Brain microvascular endothelial cell (primary cell): ENCODE data around the gene SRMS.
A peak's percentile ranks its signal among the peaks of the same experiment; 100 is the strongest.

ENCODE experiments used
- DNase-seq: peaks from one replicate; pipeline ENCODE4 v3.0.0-alpha.2; 2020
- H3K27ac ChIP-seq: fragments of 250-450 bp; sonication (Bioruptor Pico); 2 replicates; pipeline ENCODE4 v1.5.1; 2020; ENCODE audit warnings: mild to moderate bottlenecking, moderate library complexity
- H3K27me3 ChIP-seq: fragments of 250-450 bp; sonication (Bioruptor Pico); replicated peaks from 2 replicates; pipeline ENCODE4 v1.5.1; 2020; ENCODE audit warnings: mild to moderate bottlenecking
- H3K36me3 ChIP-seq: fragments of 250-450 bp; sonication (Bioruptor Pico); replicated peaks from 2 replicates; pipeline ENCODE4 v1.5.1; 2020; ENCODE audit warnings: mild to moderate bottlenecking
- H3K4me3 ChIP-seq: 2 replicates; pipeline ENCODE4 v1.5.1; 2011; ENCODE audit warnings: low read depth, mild to moderate bottlenecking, control low read depth, low read length, moderate library complexity
- in situ Hi-C: cut with HindIII; loops from 2 replicates; pipeline ENCODE4 v1.10.0; 2017; ENCODE audit warnings: low sequenced_read_pairs, low pct_ligation_motif_present
- TF ChIP-seq, protein P1 (sequence below): IDR thresholded peaks from 2 replicates; pipeline ENCODE4 v1.5.1; 2011; ENCODE audit warnings: low read depth, mild to moderate bottlenecking, moderate library complexity, low read length, control low read depth, inconsistent platforms; ENCODE audit errors: missing control alignments

SRMS gene

DNA sequence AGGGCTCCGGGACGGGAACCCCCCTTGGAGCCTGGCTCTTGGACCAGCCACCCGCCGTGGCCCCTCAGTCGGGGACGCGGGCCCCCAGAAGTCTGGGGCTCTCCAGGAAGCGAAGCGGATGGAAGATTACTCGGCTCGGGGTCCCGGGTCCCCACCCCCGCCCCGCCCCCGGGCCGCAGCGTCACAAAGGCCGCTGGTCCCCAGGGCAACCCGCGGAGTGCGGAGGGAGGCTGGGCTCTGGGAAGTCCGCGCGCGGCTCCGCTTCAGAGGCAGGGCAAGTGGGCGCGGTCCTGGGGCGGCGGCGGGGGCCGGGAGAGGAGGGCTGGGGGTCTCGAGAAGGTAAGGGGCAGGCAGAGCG is 6.4 kb upstream of the SRMS start, which contains the start of gene FNDC11:
FNDC11 (plus strand) TSS at position 227 of the 358 bp plus-strand sequence. CDS start 1,505 bp downstream, outside the sequence.
- TF ChIP-seq, protein P1, sequence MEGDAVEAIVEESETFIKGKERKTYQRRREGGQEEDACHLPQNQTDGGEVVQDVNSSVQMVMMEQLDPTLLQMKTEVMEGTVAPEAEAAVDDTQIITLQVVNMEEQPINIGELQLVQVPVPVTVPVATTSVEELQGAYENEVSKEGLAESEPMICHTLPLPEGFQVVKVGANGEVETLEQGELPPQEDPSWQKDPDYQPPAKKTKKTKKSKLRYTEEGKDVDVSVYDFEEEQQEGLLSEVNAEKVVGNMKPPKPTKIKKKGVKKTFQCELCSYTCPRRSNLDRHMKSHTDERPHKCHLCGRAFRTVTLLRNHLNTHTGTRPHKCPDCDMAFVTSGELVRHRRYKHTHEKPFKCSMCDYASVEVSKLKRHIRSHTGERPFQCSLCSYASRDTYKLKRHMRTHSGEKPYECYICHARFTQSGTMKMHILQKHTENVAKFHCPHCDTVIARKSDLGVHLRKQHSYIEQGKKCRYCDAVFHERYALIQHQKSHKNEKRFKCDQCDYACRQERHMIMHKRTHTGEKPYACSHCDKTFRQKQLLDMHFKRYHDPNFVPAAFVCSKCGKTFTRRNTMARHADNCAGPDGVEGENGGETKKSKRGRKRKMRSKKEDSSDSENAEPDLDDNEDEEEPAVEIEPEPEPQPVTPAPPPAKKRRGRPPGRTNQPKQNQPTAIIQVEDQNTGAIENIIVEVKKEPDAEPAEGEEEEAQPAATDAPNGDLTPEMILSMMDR = no peak
- Histone ChIP-seq H3K27ac (no peak within 1 kb of the TSS), H3K36me3 (no peaks in the 10 kb centered on the region), H3K4me3 (peak within 1 kb of the TSS; percentile 49), H3K27me3 (peaks cover 3% of the 10 kb centered on the region)
- in situ Hi-C loops = no loop called here
- no peak for DNase-seq

DNA sequence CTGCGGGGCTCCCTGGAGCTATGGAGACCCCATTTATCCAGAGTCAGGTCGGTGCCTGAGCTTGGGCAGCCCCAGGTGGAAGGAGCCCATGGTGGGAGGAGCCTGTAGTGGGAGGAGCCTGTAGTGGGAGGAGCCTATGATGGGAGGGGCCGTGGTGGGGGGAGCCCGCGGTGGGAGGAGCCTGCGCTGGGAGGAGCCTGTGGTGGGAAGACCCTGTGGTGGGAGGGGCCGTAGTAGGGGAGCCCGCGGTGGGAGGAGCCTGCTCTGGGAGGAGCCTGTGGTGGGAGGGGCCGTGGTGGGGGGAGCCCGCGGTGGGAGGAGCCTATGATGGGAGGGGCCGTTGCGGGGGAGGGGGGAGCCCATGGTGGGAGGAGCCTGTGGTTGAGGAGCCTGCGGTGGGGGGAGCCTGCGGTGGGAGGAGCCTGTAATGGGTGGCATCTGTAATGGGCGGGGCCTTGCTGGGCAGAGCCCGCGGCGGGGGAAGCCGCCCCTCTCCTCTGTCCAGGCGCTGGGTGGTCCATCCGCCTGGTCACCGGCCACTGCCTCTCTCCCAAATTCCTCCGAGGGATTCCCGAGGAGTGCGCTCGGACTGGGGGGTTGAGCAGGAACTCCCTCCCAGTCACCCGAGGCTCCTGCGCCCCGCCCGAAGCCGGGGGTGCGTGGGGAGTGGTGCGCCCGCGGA is 5.8 kb upstream of the SRMS start:
- in situ Hi-C loops = no loop called here
- Histone ChIP-seq H3K4me3 (peak overlapping the region; percentile 49), H3K36me3 (no peaks in the 10 kb centered on the region), H3K27ac (no peak overlapping the region), H3K27me3 (peaks cover 6% of the 10 kb centered on the region)
- TF ChIP-seq, protein P1 = no peak
- peak; percentile 64 for DNase-seq

DNA sequence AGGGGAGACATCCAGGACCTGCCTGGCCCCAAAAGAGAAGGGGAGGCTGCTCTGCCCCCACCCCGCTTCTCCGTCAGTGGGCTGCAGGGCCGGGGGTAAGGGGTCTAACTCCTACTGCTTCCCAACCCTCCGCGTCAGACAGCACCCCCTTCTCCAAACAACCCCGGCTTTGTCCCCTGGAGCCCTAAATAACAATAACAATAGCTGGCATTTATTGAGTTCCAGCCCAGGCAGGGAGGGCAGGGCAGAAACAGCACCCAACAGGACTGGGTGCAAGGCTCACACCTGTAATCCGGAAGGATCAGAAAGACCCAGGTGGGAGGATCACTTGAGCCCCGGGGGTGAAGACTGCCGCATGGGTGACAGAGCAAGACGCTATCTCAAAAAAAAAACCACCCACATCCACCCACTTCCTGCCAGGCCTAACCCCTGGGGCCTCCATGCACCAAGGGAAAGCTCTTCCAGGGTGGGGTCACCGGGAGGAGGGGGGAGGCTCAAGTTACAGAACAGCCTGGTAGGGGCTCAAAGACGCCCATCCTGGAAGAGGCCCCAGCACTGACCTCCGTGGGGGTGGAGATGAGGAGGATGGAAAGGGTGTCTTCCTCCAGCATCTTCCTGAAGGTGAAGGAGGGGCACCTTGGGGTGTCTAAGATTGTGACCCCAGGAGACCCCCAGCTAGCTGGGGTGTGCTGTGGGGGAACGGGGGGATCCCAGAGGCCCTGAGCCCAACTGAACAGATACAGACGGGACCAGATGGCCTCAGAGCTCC is 5.1 kb upstream of the SRMS start:
- TF ChIP-seq, protein P1 = no peak
- H3K4me3 ChIP-seq = no peak overlapping the region
- no peaks in the 10 kb centered on the region for H3K36me3 ChIP-seq
- in situ Hi-C loops = no loop called here
- H3K27ac ChIP-seq = no peak overlapping the region
- H3K27me3 ChIP-seq = peaks cover 11% of the 10 kb centered on the region
- no peak for DNase-seq

DNA sequence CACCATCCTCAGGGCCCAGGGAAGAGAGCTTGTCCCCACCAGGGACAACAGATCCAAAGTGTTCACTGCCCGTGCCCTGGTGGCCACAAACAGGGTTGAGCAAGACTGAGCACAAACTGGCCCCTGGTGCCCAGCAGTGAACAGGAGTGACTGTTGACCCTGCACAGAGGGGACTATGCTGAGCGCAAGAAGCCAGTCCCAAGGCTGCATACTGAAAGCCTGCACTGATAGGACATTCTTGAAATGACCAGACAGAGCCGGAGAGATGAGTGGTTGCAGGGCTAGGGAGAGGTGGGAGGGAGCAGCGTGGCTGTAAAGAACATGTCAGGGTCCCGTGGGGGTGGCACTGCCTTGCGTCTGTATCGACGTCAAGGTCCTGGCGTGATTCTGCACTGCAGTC is 3.5 kb upstream of the SRMS start:
- in situ Hi-C loops = no loop called here
- Histone ChIP-seq H3K36me3 (no peaks in the 10 kb centered on the region), H3K4me3 (no peak overlapping the region), H3K27ac (no peak overlapping the region), H3K27me3 (peaks cover 18% of the 10 kb centered on the region)
- TF ChIP-seq, protein P1 = no peak
- no peak for DNase-seq

DNA sequence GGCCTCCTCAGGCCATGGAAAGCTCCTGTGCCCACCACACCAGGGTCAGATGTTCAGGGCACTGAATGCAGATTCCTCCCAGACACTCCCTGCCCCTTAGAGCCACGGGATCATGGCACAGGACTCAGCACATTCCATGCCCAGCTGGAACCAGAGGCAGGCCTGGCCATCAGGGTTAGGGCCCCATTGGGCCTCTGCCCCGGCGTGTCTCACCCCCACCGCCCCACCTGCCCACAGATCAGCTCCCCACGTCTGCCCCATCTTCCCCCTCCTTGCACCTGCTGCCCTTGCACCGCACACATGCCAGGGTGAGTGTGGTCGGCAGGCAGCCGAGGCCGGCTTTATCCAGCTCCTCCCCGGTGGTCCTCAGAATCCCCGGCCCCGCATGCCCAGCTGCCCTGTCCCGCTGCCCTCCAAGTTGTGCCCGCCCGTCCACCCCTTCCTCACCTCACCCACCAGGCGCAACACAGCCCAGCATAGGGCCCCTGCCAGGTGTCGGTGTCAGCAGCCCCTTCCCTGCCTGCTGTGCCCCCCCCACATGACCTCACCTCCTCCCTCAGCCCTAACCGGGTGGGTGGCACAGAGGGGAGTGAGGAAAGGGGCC is 2.2 kb upstream of the SRMS start:
- H3K27ac ChIP-seq = no peak overlapping the region
- in situ Hi-C loops = no loop called here
- H3K27me3 ChIP-seq = peaks cover 18% of the 10 kb centered on the region
- TF ChIP-seq, protein P1 = no peak
- no peaks in the 10 kb centered on the region for H3K36me3 ChIP-seq
- DNase-seq = no peak
- H3K4me3 ChIP-seq = no peak overlapping the region
